NCI-H1092 (cell line): ENCODE data around the gene PIEZO2.
"Not testable (repeated sequence)": the region's sequence is repeated elsewhere in the genome, so short reads cannot be mapped to it uniquely, and the experiment has no call there.

Source experiments
- DNase-seq: peaks from one replicate; lab custom pipeline; 2025; lab: John Stamatoyannopoulos, UW

The PIEZO2 gene

DNA sequence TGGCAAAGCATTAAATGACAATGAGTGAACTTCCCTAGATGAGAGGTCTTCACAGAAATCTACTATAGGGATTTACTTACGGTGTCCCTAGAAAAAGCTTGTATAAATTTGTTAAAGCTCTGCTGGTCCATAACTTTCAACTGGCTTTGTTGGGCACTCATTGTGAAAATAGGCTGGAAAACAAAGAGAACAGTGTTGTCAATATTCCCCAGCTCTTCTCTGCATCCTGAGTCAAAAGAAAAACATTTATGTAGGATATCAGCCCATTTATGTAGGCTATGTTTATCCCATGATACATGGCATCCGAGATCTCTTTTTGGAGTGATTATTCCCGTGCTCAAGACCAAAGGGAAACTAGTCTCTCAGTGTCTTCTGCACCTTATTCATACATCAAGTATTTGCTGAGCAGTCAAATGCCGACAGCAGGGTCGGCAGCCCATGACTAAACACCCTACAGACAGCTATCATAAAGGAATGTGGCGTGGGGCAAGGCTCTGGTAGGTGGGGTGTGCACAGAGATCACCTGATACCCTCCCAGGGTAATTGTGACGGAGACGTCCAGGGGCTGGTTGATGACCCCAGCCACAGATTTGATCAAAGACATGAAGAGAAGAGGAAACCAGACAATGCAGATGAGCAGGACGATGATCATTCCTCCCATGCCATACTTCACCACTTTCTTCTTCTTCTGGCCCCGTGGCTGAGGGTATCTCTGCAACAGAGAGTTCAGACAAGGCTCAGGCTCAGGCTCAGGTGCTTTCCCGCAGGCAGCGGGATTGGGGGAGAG is 467.6 kb downstream of the PIEZO2 start:
- no peak for DNase-seq

DNA sequence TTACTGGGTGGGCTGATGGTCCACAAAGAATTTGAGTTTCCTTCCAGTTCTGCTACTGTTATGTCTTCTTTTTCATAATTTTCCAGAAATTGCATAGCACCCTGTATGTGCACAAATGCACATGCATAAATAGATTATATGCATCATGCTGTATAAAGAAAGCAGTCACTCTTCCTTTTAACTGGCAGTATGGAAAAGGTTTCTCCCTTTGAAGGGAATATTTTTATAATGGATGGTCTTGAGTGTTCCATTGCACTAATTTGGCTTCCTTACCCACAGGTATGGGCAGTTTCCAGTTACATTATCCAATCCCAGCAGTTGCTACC is 469.1 kb downstream of the PIEZO2 start:
- DNase-seq, result no peak

DNA sequence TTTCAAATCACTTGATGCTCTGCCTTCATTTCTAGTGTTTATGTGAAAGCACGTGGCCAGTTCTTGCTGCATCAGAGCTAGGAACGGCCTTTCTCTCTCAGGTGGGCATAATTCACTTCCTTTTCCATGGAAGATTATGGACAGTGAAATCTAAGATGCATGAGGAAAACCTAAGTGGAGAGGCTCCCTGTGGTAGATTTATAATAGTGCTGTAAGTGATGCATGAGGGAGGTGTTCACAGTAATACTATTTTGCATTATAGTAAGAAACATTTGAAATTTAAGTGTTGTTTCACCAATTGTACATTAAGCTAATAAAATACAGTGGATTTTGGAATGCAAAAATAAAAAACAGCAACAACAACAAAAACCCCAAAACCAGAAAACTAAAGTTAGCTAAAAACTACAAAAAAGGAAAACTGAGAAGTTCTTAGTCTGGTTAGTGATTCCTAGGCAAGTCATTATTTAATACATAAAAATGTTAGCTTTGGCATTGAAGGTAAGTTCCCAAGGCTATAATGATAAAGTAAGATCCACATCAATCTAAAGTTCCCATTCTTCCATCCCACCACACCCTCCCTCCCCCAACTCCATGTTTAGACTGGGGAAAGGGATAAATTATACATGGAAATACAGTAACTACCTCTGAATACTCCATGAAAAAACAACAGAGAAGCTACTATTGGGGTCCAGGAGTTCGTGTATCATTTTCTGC is 469.7 kb downstream of the PIEZO2 start:
- DNase-seq, result no peak

DNA sequence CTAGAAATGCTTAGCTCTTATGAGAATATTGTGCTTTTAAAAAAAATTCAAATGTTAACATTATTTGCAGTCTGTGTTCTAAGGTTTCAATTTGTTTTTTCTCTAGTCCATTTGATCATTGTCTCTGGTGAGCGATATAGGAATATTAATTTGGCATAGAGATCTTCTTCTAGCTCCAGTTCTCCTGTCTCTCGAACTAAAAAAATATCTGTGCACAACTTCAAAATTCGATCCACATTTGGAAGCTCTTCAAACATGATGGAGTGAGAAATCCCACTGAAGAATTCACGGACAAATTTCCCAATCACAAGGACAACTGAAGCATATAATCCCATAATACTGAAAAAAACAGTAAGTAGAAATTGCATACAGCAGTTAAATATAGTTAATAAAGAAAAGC is 477.9 kb downstream of the PIEZO2 start:
- DNase-seq, result no peak

DNA sequence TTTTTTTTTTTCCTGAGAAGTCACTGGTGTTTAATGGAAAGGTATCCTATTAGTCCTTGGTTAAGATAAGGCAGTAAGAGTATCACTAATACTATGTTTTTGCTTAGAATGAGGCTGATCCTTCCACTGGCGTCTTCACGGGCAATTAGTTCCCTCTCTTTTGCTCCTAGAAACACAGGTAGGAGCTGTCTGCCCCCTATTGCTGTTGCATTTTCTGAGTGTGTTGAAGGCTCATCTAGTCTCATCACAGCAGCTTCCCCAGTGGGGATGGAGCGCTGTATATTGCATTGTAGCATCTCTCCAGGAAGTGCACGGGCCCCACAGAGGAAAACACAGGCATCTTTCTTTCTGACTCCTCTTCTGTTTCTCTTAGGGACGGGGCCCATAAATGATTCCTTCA is 478.5 kb downstream of the PIEZO2 start:
- DNase-seq, result no peak

DNA sequence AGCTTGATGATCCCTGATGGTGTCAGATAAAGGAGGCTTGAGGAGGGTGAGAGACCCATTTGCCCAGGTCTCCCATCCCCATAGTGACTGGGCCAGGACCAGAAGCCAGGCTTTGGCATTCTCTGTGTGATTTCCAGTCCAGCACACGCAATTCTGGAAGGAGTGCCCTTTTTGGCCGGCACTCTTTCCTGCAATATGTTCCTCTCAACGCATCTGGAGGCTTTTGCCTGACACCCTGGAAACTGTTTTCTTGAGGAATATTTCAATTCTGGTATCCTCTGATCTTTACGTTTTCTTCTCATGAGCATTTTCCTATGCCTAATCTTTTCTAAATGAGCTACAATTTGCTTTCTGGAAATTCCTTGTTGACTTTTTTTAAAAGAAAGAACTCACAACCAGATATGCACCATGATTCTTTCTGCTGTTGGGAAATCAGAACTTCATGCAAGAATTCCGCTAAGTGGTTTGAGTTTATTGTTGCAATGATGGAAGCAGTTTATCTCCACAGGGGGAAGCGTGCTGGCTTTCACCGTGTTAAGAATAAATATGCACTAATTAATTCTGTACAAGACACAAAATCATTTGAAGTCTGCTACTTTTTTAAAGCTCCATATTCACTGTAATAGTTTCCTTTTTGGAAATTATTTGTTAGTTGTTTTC is 479.8 kb downstream of the PIEZO2 start:
- no peak for DNase-seq

DNA sequence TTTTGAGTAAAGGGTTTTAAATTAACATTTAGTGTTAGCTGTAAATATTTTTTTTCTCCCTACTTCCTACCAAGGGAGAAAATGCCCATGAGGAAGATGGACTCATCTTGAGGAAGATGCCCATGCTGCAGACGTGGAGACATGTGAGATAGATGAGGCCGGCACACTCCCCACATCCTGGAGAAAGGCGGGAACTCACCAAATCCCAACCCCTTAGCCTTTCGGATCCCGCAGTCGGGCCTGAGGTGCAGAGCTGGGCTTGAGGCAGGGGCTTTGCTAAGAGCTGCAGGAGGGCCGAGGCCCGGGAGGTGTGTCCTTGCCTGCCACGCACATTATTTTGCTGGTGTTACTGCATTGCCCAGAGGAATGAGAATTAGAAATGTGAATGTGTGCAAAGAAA is 485.6 kb downstream of the PIEZO2 start:
- DNase-seq, result no peak

DNA sequence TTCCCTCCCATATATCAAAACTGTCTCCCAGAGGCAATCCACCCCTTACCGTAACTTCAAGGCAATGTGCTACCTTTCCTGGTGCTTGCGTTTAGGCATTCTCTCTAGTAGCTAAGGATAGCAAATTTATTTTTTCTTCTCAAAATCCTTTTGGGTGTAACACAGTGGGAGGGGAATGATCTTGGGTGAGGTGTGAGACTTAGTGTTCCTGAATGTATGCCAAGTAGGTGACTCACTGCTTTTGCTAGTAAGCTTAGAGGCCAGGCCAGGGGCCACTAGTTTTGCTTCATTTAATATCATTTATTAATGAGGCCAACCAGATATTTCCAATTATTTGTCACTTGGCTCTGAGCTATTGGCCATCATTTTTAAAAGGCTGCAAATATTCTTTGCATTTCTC is 488.1 kb downstream of the PIEZO2 start:
- no peak for DNase-seq

DNA sequence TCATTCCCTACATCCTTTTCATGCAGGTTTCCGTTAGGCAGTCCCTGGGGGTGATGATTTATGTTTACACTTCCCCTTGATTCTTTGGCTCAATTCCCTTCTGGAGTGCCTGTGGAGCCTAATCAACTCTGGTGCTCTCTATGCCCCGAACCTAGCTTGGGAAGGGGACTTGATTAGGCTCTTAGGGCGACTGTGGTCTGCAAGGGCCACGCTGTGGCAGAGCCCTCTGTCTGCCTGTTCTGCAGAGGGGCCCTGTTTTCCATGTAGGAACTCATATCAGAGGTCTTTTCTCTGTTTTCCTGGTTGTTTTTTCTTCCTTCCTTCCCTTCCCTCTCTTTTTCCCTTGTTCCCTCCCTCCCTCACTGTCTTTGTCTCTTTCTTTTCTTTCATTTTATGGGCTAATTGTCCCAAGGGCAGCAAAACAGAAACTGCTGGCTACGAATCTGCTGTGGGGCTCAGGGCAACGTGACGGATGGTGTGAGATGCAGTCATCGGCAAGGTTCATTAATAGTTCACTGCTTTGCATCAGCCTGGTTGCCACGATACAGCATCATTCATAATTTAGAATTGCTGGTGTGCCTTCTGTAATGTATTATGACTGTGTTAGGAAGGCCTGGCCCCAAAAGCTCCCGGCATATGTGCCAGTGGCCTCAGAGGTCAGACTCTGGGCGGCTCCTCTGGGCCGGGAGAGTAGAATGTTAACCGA is 489.0 kb downstream of the PIEZO2 start:
- DNase-seq, result no peak

DNA sequence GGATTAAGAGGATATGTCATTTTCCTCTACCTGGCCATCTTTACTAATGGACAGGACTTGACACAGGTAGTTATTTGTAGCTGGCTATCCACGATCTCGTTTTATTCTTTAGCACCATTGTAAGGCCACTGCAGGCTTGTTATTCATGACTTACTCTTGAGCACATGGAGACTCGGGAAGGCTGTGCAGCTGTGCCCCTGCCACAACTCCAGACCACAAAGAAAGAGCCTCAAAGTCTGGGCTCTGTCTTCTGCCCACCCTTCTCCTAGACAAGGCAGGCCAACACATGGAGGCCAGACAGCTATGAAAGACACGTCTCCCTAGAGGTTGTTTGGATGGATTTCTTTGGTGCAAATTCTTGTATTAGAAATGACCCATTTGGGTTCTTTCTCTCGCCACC is 489.8 kb downstream of the PIEZO2 start:
- DNase-seq, result no peak

DNA sequence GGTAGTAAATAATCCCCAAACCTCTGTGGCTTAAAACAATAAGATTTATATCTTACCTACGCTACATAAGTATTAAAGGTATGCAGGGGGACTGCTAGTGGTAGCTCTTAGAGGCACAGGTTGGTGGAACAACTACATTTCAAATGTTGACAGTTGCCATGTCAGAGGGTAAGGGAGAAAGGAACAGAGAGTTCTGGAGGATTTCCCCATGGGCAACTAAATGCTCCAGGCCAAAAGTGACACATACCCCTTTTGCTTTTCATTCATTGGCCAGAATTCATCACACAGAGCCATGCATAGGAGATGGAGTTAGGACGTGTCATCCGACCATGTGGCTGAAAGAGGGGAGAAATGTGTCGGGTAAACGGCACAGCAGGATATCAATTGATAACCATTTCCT is 490.4 kb downstream of the PIEZO2 start:
- DNase-seq, result no peak

DNA sequence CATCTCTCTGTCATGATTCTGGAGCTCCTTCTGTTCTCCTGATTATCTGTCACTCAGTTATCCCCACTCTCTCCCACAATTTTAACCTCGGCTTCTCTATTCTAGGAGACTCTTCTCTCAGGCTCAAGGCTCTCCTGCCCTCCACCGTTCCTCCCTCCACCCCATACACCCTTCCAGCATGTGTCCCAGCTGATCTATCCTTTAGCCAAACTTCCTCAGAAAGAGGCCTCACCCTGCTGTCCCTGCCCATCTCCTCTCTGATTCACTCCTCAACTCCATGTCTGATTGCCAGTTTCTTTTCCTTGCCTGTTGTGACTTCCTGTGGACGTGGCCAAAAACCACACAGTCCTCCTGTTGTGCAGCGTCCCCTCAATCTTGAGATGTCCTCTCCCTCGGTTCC is 505.4 kb downstream of the PIEZO2 start:
- DNase-seq, result not testable (repeated sequence)

DNA sequence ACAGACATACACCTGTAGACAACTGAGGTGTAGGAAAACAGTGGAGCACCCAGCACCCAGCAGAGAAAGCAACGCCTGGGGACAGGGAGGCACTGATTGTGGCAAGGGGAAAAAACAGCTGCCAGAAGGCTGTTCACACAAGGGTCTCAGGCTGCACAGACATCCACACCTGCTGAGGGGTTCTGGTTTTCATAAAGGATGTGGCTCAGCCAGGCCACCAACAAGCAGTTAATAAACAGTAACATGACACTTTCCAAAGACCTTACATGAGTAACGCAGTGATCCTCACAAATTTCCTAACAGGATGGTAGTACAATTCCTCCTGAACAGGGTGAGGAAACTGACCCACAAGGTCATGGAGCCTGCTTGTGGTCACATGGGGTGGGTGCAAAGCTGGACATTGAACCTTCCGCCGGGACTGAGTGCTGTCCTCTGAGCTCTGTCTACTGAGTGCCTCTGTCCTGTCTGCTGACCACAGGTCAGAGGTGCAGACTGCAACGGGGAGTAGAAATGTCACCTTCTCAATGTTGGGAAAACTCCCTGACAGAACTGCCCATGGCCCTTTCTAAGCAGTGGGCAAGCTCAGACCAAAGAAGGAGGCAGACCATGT is 506.3 kb downstream of the PIEZO2 start:
- DNase-seq, result not testable (repeated sequence)

DNA sequence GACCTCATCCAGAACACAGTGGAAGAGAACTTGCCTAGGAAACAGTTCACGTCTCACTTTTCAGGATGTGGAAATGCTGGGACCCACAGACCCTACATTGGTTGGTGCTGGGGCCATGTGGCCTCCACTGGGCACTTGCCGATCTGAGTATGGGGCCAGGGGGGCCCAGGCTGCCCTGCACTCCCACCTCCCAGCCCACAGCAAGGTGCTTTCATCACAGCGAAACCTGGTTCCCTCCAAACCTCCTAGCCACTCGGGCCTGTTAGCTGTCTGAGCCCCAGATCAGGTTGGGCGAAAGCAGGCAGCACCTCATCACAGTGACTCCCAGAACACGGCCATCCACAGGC is 510.9 kb downstream of the PIEZO2 start:
- DNase-seq, result not testable (repeated sequence)

DNA sequence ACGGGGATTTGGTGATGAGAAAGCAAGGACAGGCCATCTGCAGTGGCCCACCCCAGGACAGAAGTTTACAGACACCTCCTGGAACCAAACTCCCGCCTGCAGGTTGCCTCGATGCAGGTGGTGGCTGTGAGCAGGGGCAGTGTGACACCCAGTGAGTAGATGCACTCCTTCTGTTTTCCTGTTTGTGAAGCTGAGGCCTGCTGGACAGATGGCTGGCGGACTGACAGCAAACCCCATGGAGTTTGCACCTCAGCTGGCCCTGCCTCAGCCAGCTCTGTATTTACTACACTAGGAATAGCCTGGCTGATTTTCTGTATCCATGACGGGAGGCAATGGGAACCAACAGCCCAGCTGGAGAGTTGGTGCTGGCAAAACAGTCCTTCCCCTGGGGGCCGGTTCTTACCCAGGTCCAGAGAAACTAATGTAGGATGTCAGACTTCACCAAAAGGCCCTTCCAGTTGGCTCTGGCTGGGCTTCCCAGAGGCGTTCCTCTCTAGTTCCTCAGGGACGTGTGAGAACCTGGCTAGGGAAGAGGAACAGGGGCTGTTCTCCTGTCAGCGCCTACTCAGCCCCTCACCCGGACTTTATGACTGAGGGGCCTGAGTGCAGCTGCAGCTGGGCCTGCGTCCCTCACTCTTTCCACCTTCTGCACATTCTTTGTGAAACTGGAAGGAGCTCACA is 511.4 kb downstream of the PIEZO2 start:
- DNase-seq, result not testable (repeated sequence)

DNA sequence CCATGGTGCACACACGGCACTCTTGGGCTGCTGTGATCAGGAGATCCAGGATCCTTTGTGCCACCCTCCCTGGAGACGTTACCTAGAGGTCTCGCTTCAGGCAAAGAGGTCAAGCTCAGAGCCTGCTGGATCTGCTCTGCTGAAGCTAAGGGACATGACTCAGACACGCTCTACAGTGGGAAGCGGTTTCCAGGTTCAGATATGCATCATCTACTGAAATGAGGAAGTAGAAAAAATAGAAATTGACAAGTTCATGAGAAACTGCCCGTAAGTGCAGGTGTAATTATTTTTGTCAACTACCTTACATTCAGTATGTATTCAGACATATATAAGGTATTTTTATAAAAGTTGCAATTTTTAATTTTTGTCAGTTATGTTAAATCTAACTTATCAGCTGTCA is 520.3 kb downstream of the PIEZO2 start:
- not testable (repeated sequence) for DNase-seq

DNA sequence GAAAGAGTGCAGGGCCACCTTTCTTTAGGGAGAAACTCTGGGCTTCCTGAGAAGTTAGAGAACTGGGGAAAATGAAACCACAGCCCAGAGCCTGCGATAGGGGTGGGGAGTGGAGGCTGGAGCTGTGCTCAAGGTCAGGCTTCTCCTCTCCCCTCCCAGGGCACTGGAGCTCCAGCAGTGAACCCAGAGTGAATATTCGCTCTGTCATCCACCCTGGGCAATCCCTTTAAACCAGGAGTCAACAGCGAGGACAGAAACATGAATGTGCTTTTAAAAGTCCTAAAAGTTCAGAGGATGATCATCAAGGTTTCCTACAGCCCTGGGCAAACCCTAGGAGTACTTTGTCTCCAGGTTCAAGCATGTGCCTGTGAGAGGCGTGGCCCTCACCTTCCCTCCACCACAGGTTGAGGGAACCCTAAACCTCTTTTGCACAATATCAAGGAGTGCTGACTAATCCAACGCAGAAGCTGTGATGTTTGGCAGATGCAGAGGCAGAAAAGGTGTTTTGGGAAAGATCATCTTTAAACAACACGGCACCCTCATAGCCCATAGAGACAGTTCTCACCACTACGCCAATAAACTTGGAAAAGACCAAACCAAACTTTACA is 522.7 kb downstream of the PIEZO2 start:
- not testable (repeated sequence) for DNase-seq

DNA sequence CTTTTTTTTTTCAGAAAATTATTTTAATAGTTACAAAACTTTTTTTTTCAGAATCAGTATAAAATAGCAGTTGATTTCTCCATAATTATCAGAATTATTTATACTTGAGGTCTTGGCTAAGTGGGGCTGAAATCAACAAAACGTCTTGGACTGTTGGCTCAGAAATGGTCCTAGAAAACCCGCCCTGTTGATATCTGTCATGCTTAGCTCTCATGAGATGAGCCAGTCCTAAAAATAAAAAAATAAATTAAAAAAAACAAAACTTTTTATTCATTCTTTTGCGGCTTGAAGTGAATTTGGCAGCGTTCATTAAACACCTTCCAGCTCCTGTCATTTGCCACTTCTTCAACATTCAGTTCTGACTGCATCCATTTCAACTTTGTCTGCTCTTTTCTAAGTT is 525.8 kb downstream of the PIEZO2 start:
- not testable (repeated sequence) for DNase-seq

DNA sequence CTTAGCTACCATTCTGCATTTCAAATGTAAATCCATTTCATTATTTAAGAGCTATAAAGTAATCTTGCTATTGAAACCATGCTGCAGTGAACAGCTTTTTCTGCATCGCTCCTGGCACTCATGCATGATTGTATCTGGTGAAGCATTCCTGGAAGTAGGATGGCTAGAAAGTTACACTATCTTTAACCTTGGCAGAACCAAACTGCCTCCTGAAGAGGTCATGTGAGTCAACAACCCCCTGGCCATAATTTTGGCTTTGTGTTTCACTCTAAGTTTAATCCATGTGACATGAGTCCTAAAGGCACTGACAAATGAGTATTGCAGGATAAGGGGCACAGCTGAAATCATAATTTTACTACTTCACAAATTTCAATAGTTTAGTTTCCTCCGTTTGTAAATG is 526.4 kb downstream of the PIEZO2 start:
- DNase-seq, result not testable (repeated sequence)

DNA sequence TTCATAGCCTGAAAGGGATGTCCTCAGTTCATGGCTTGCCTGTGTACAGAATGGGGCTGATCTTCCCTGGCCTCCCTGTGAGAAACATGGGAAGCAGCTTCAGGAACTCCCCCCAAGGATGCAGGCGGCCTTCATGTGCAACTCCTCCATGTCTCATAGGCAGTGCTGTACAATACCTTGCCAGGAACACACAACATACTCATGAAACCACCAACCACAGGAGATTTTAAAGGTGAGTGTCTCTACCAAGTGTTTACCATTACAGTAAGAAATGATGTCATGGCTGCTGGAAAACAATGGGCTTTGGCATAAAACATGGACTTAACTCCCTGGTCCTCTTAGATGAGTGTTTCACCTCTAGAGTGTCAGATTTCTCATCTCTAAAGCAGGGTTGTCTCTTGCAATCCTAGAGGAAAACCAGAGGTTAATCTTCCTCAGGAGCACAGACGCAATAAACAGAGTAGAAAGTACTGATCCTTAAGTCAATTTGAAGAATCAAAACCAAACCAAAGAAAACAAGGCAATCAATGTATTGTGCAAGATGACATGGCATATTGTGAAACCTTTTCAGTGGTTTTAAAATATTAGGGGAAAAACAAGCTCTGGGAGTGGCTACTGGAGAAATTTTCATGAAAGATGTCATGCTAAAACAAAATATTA is 528.6 kb downstream of the PIEZO2 start:
- not testable (repeated sequence) for DNase-seq
